Activated naive CD8-positive, alpha-beta T cell treated with anti-CD3 and anti-CD28 coated beads, Interleukin-2, amount 50 U/mL, for 16 hours (primary cell): ENCODE measurements around the gene KLC3.

Source experiments
- DNase-seq: peaks from one replicate; pipeline ENCODE4 v3.0.0-alpha.2; 2020; ENCODE audit warnings: low read depth, low spot score

The KLC3 gene

GRCh38 chr19:45348367-45349125, 8.0 kb downstream of the KLC3 start:
- no peak for DNase-seq

- no peak for DNase-seq
Measured at GRCh38 chr19:45349126-45349415, 8.5 kb downstream of the KLC3 start.

- DNase-seq, result no peak
Measured at GRCh38 chr19:45349430-45349941, 8.9 kb downstream of the KLC3 start.

GRCh38 chr19:45350477-45351058, 10.0 kb downstream of the KLC3 start:
- no peak for DNase-seq

- no peak for DNase-seq
Measured at GRCh38 chr19:45351401-45351952, 10.9 kb downstream of the KLC3 start.

GRCh38 chr19:45352062-45352461, 11.5 kb downstream of the KLC3 start:
- no peak for DNase-seq

- no peak for DNase-seq
Measured at GRCh38 chr19:45352471-45352870, 11.9 kb downstream of the KLC3 start.

- no peak for DNase-seq
Measured at GRCh38 chr19:45352914-45353796, 12.6 kb downstream of the KLC3 start.

GRCh38 chr19:45354241-45354842, 13.8 kb downstream of the KLC3 start:
- no peak for DNase-seq

GRCh38 chr19:45355402-45355801, 14.9 kb downstream of the KLC3 start:
- DNase-seq, result no peak

- no peak for DNase-seq
Measured at GRCh38 chr19:45355910-45356309, 15.4 kb downstream of the KLC3 start.

GRCh38 chr19:45356760-45357444, 16.4 kb downstream of the KLC3 start:
- DNase-seq, result no peak

GRCh38 chr19:45357445-45357783, 16.9 kb downstream of the KLC3 start:
- no peak for DNase-seq

- no peak for DNase-seq
Measured at GRCh38 chr19:45358213-45358792, 17.8 kb downstream of the KLC3 start.

- no peak for DNase-seq
Measured at GRCh38 chr19:45361608-45362007, 21.1 kb downstream of the KLC3 start.

GRCh38 chr19:45362291-45362690, 21.7 kb downstream of the KLC3 start:
- no peak for DNase-seq

- no peak for DNase-seq
Measured at GRCh38 chr19:45363861-45364459, 23.4 kb downstream of the KLC3 start.

- DNase-seq, result no peak
Measured at GRCh38 chr19:45364696-45365095, 24.1 kb downstream of the KLC3 start.

- DNase-seq, result no peak
Measured at GRCh38 chr19:45368127-45368526, 27.6 kb downstream of the KLC3 start.

- DNase-seq, result no peak
Measured at GRCh38 chr19:45368737-45369340, 28.3 kb downstream of the KLC3 start.
